Measurements from ENCODE around the gene THYN1.
"Not testable (repeated sequence)": the region's sequence is repeated elsewhere in the genome, so short reads cannot be mapped to it uniquely, and the experiment has no call there.

Gene THYN1

GRCh38 chr11:134253188-134253993, at the start of gene THYN1, which contains the start of gene ACAD8:
TSS of gene THYN1 (minus strand) at chr11:134253352. CDS start at chr11:134252882, 470 bp downstream.
TSS of gene ACAD8 (plus strand) at chr11:134253568. CDS start at chr11:134253601, 33 bp downstream.
- peak; percentile 98 for DNase-seq (ENCODE audit: low spot score)

GRCh38 chr11:134294664-134295063, 41.5 kb upstream of the THYN1 start:
- no peak for DNase-seq (ENCODE audit: low spot score)

- DNase-seq (ENCODE audit: low spot score): no peak
These were observed 40.3 kb upstream of the THYN1 start for GRCh38 chr11:134293119-134294113.

- no peak for DNase-seq (ENCODE audit: low spot score)
These were observed 39.5 kb upstream of the THYN1 start for GRCh38 chr11:134292661-134293060.

- no peak for DNase-seq (ENCODE audit: low spot score)
These were observed 38.0 kb upstream of the THYN1 start for GRCh38 chr11:134291196-134291595.

- no peak for DNase-seq (ENCODE audit: low spot score)
These were observed 37.5 kb upstream of the THYN1 start for GRCh38 chr11:134290646-134291045.

GRCh38 chr11:134289789-134290188, 36.6 kb upstream of the THYN1 start:
- no peak for DNase-seq (ENCODE audit: low spot score)

- no peak for DNase-seq (ENCODE audit: low spot score)
These were observed 36.0 kb upstream of the THYN1 start for GRCh38 chr11:134289167-134289566.

- DNase-seq (ENCODE audit: low spot score): no peak
These were observed 35.3 kb upstream of the THYN1 start for GRCh38 chr11:134288486-134288885.

- DNase-seq (ENCODE audit: low spot score): no peak
These were observed 34.4 kb upstream of the THYN1 start for GRCh38 chr11:134287561-134287960.

- not testable (repeated sequence) for DNase-seq (ENCODE audit: low spot score)
These were observed 31.2 kb upstream of the THYN1 start for GRCh38 chr11:134284349-134284748.

- no peak for DNase-seq (ENCODE audit: low spot score)
These were observed 30.5 kb upstream of the THYN1 start for GRCh38 chr11:134283461-134284230.

- DNase-seq (ENCODE audit: low spot score): no peak
These were observed 29.2 kb upstream of the THYN1 start for GRCh38 chr11:134282121-134283045.

GRCh38 chr11:134281635-134282034, 28.5 kb upstream of the THYN1 start:
- DNase-seq (ENCODE audit: low spot score): not testable (repeated sequence)

- no peak for DNase-seq (ENCODE audit: low spot score)
These were observed 25.2 kb upstream of the THYN1 start for GRCh38 chr11:134278356-134278755.

GRCh38 chr11:134277183-134278001, 24.2 kb upstream of the THYN1 start:
- peak; percentile 27 for DNase-seq (ENCODE audit: low spot score)

GRCh38 chr11:134276396-134277182, 23.4 kb upstream of the THYN1 start:
- peak; percentile 23 for DNase-seq (ENCODE audit: low spot score)

- peak; percentile 74 for DNase-seq (ENCODE audit: low spot score)
These were observed 22.6 kb upstream of the THYN1 start, which contains the start of gene GLB1L3 for GRCh38 chr11:134275534-134276395. TSS of gene GLB1L3 (plus strand) at chr11:134276379. CDS start at chr11:134276741, 362 bp downstream.

Data from cerebellar cortex (tissue), 1 donor.